GM23248 (cell line): ENCODE results near the gene TPBGL.

Experiments
- EZH2 ChIP-seq: fragments of 200-600 bp; sonication (generic); IDR thresholded peaks from 2 replicates; pipeline ENCODE4 v1.6.1; 2018; ENCODE audit warnings: antibody characterized with exemption, mild to moderate bottlenecking; ENCODE audit not compliant: insufficient read depth, poor library complexity, severe bottlenecking
- EZH2phosphoT487 ChIP-seq: fragments of 200-600 bp; sonication (generic); IDR thresholded peaks from 2 replicates; pipeline ENCODE4 v1.6.1; 2018; ENCODE audit warnings: antibody characterized with exemption, moderate library complexity, mild to moderate bottlenecking, low read depth; ENCODE audit not compliant: insufficient read depth

DNA sequence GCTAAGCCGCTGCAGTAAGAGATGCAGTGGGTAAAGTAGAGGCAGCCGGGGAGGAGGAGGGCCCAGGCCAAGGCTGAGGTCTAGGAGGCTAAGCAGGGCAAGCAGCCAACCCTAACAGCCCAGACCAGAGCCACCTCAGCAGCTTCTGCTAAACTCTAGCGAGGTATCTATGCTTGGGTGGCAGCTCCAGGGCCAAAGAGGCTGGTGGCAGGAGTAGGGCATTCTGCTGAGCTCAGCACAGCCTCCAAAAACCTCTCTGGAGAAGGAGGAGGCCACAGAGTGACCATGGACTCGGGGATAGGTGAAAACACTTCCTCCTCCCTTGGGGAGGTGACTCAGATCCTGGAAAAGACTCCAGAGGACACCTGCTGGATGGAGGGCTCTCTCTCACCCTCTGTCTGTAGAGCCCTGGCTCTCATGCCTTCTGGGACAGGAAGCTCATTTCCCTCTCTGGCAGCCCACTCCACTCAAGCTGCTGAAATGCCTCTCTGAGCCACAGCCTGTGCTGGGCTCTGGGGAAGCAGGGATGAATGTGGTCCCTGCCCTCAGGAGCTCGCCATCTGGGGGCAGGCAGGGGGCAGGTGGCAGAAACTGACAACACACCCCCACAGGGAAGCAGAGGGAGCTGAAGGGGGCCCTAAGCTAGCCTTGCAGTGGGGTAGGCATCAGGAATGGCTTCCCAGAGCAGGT, 16.5 kb upstream of the TPBGL start:
- TF ChIP-seq EZH2 (no peak), EZH2phosphoT487 (no peak)
